GM23338 (cell line): ENCODE results near the gene KCNK1. TPM values are rescaled to one million over a fixed set of nuclear protein-coding genes. Genes with fewer than 3 reads are reported as not detected.

Experiments
- ATAC-seq: fragments of 200-7000 bp; cut with Tn5 transposase; 3 replicates; pipeline ENCODE4 v1.9.1; 2020
- DNase-seq: peaks from one replicate; pipeline ENCODE4 v3.0.0-alpha.2; 2015; ENCODE audit warnings: low spot score
- H2AFZ ChIP-seq: fragments of 200-600 bp; sonication (generic); 2 replicates; pipeline ENCODE4 v1.8.0; 2016; ENCODE audit warnings: antibody characterized with exemption, mild to moderate bottlenecking, moderate library complexity
- H3F3A ChIP-seq: fragments of 200-600 bp; sonication (generic); replicated peaks from 2 replicates; pipeline ENCODE4 v1.8.0; 2017; ENCODE audit warnings: antibody characterized with exemption, mixed run types, low read depth
- H3K27ac ChIP-seq: fragments of 200-600 bp; sonication (generic); 2 replicates; pipeline ENCODE4 v1.6.1; 2016; ENCODE audit warnings: low read depth
- H3K27me3 ChIP-seq: fragments of 200-600 bp; sonication (generic); 2 replicates; pipeline ENCODE4 v1.8.0; 2016; ENCODE audit warnings: mild to moderate bottlenecking, mixed run types, moderate library complexity; ENCODE audit not compliant: insufficient read depth
- H3K36me3 ChIP-seq: fragments of 200-600 bp; sonication (generic); 2 replicates; pipeline ENCODE4 v1.8.0; 2016; ENCODE audit warnings: mild to moderate bottlenecking; ENCODE audit not compliant: insufficient read depth
- H3K4me1 ChIP-seq: fragments of 200-600 bp; sonication (generic); 2 replicates; pipeline ENCODE4 v1.8.0; 2016; ENCODE audit warnings: mild to moderate bottlenecking, moderate library complexity; ENCODE audit not compliant: insufficient read depth
- H3K4me2 ChIP-seq: fragments of 200-600 bp; sonication (generic); 2 replicates; pipeline ENCODE4 v1.7.1; 2017; ENCODE audit warnings: mixed run types
- H3K4me3 ChIP-seq: fragments of 200-600 bp; sonication (generic); 2 replicates; pipeline ENCODE4 v1.6.1; 2016; ENCODE audit warnings: mixed run types
- H3K79me2 ChIP-seq: fragments of 200-600 bp; sonication (generic); replicated peaks from 2 replicates; pipeline ENCODE4 v1.8.0; 2017; ENCODE audit warnings: mild to moderate bottlenecking; ENCODE audit not compliant: insufficient read depth
- H3K9me2 ChIP-seq: fragments of 200-600 bp; sonication (generic); 2 replicates; pipeline ENCODE4 v1.8.0; 2017; ENCODE audit not compliant: insufficient read depth
- H4K20me1 ChIP-seq: fragments of 200-600 bp; sonication (generic); replicated peaks from 2 replicates; pipeline ENCODE4 v1.8.0; 2017; ENCODE audit warnings: mild to moderate bottlenecking; ENCODE audit not compliant: insufficient read depth
- H3K27ac Mint-ChIP-seq: 2 replicates; pipeline ENCODE4 v1.8.0; 2020; ENCODE audit warnings: inconsistent platforms, mild to moderate bottlenecking, moderate library complexity, mixed read lengths
- H3K27me3 Mint-ChIP-seq: 3 replicates; pipeline ENCODE4 v1.8.0; 2022; ENCODE audit warnings: low read depth, mild to moderate bottlenecking, moderate library complexity, mixed read lengths, inconsistent platforms; ENCODE audit not compliant: insufficient read depth, poor library complexity
- H3K36me3 Mint-ChIP-seq: 3 replicates; pipeline ENCODE4 v1.8.0; 2021; ENCODE audit warnings: low read depth, mild to moderate bottlenecking, inconsistent platforms, moderate library complexity, mixed read lengths
- H3K4me1 Mint-ChIP-seq: 3 replicates; pipeline ENCODE4 v1.8.0; 2020; ENCODE audit warnings: mild to moderate bottlenecking, inconsistent platforms, mixed read lengths
- H3K4me3 Mint-ChIP-seq: 3 replicates; pipeline ENCODE4 v1.8.0; 2021; ENCODE audit warnings: moderate library complexity, mild to moderate bottlenecking, inconsistent platforms, mixed read lengths
- H3K9me3 Mint-ChIP-seq: 3 replicates; pipeline ENCODE4 v1.8.0; 2020; ENCODE audit warnings: moderate library complexity, mild to moderate bottlenecking, inconsistent platforms, mixed read lengths
- CREB1 ChIP-seq: fragments of 250-450 bp; sonication (Bioruptor Pico); IDR thresholded peaks from 2 replicates; pipeline ENCODE4 v1.5.0; 2020; ENCODE audit warnings: low read depth, mild to moderate bottlenecking, moderate library complexity
- EZH2 ChIP-seq: fragments of 200-600 bp; sonication (generic); IDR thresholded peaks from one replicate; pipeline ENCODE4 v1.8.0; 2017; ENCODE audit warnings: antibody characterized with exemption, mild to moderate bottlenecking, low read depth; ENCODE audit not compliant: unreplicated experiment
- EZH2phosphoT487 ChIP-seq: fragments of 200-600 bp; sonication (generic); IDR thresholded peaks from one replicate; pipeline ENCODE4 v1.8.1; 2018; ENCODE audit warnings: antibody characterized with exemption; ENCODE audit not compliant: unreplicated experiment
- JUNB ChIP-seq: IDR thresholded peaks from one replicate; pipeline ENCODE4 v1.6.1; 2016; ENCODE audit warnings: antibody characterized with exemption; ENCODE audit not compliant: unreplicated experiment
- NANOG ChIP-seq: IDR thresholded peaks from 2 replicates; pipeline ENCODE4 v1.6.1; 2016; ENCODE audit warnings: antibody characterized with exemption, borderline replicate concordance
- STAT1 ChIP-seq: IDR thresholded peaks from one replicate; pipeline ENCODE4 v1.6.1; 2016; ENCODE audit warnings: antibody characterized with exemption; ENCODE audit not compliant: unreplicated experiment
- ZNF114 ChIP-seq: fragments of 250-450 bp; sonication (Bioruptor Pico); IDR thresholded peaks from 2 replicates; pipeline ENCODE4 v1.5.0; 2020; ENCODE audit warnings: mild to moderate bottlenecking, moderate library complexity
- polyA plus RNA-seq: library from polyadenylated mRNA; unstranded; fragments of >200 nt; fragmentation: Nextera tagmentation; extraction: Ambion mirVana; gene quantifications from 2 replicates; pipeline ENCODE4 v1.2.1, GENCODE V29; 2016
- total RNA-seq: library from RNA; depleted of rRNA; stranded (reverse); fragments of >200 nt; shearing (Covaris generic); gene quantifications from 2 replicates; pipeline ENCODE4 v1.2.3, GENCODE V29; 2014
- TF ChIP-seq, protein P1 (sequence below), 2 experiments: fragments of 200-600 bp in 1 of 2; sonication (generic) in 1 of 2; conservative IDR thresholded peaks; 2 replicates each; pipeline versions ENCODE4 v1.5.1 to v1.6.1; 2016 to 2017; ENCODE audit warnings: antibody characterized with exemption in 2 of 2, low read depth in 2 of 2, mild to moderate bottlenecking in 2 of 2, moderate library complexity in 1 of 2
- TF ChIP-seq, protein P2 (sequence below): fragments of 250-450 bp; sonication (Bioruptor Pico); IDR thresholded peaks from 2 replicates; pipeline ENCODE4 v1.5.0; 2020; ENCODE audit warnings: mild to moderate bottlenecking, moderate library complexity

KCNK1 gene
- total and polyA plus RNA-seq, 2 experiments from 2014 or later, result 10.1 to 12.7 TPM

GRCh38 chr1:233718057-233718456 lies 104.2 kb downstream of the KCNK1 start (continued):
- TF ChIP-seq ZNF114 (CRISPR knock-in tag), result no peak
- no peak for TF ChIP-seq EZH2phosphoT487
- TF ChIP-seq JUNB, result no peak
- TF ChIP-seq, protein P1, sequence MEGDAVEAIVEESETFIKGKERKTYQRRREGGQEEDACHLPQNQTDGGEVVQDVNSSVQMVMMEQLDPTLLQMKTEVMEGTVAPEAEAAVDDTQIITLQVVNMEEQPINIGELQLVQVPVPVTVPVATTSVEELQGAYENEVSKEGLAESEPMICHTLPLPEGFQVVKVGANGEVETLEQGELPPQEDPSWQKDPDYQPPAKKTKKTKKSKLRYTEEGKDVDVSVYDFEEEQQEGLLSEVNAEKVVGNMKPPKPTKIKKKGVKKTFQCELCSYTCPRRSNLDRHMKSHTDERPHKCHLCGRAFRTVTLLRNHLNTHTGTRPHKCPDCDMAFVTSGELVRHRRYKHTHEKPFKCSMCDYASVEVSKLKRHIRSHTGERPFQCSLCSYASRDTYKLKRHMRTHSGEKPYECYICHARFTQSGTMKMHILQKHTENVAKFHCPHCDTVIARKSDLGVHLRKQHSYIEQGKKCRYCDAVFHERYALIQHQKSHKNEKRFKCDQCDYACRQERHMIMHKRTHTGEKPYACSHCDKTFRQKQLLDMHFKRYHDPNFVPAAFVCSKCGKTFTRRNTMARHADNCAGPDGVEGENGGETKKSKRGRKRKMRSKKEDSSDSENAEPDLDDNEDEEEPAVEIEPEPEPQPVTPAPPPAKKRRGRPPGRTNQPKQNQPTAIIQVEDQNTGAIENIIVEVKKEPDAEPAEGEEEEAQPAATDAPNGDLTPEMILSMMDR (conservative IDR thresholded peaks at IDR 0.05; ENCODE audit: low read depth in 2 of 2), result no peak
- TF ChIP-seq CREB1, result no peak

GRCh38 chr1:233719655-233720341 lies 105.9 kb downstream of the KCNK1 start:
- no peaks in the 10 kb centered on the region for H3F3A ChIP-seq
- no peaks in the 10 kb centered on the region for H3K9me2 ChIP-seq
- ATAC-seq, result no peak

More at GRCh38 chr1:233719655-233720341, 105.9 kb downstream of the KCNK1 start:
- Histone ChIP-seq H3K36me3 (no peaks in the 10 kb centered on the region), H4K20me1 (no peaks in the 10 kb centered on the region), H3K4me3 (no peak overlapping the region), H3K27me3 (no peaks in the 10 kb centered on the region), H3K4me1 (no peaks in the 10 kb centered on the region), H3K4me2 (no peak overlapping the region), H2AFZ (no peak overlapping the region), H3K79me2 (no peaks in the 10 kb centered on the region), H3K27ac (no peak overlapping the region)
- Mint-ChIP-seq H3K4me1 (peaks cover 11% of the 10 kb centered on the region), H3K9me3 (0 out of 3 replicates have a peak, but pooled peaks cover 4% of the 10 kb centered on the region), H3K36me3 (no peaks in the 10 kb centered on the region), H3K27me3 (peaks cover 8% of the 10 kb centered on the region), H3K27ac (no peak overlapping the region), H3K4me3 (no peak overlapping the region)
- TF ChIP-seq NANOG, result no peak
- TF ChIP-seq EZH2, result no peak
- no peak for TF ChIP-seq ZNF114 (CRISPR knock-in tag)
- TF ChIP-seq, protein P2, sequence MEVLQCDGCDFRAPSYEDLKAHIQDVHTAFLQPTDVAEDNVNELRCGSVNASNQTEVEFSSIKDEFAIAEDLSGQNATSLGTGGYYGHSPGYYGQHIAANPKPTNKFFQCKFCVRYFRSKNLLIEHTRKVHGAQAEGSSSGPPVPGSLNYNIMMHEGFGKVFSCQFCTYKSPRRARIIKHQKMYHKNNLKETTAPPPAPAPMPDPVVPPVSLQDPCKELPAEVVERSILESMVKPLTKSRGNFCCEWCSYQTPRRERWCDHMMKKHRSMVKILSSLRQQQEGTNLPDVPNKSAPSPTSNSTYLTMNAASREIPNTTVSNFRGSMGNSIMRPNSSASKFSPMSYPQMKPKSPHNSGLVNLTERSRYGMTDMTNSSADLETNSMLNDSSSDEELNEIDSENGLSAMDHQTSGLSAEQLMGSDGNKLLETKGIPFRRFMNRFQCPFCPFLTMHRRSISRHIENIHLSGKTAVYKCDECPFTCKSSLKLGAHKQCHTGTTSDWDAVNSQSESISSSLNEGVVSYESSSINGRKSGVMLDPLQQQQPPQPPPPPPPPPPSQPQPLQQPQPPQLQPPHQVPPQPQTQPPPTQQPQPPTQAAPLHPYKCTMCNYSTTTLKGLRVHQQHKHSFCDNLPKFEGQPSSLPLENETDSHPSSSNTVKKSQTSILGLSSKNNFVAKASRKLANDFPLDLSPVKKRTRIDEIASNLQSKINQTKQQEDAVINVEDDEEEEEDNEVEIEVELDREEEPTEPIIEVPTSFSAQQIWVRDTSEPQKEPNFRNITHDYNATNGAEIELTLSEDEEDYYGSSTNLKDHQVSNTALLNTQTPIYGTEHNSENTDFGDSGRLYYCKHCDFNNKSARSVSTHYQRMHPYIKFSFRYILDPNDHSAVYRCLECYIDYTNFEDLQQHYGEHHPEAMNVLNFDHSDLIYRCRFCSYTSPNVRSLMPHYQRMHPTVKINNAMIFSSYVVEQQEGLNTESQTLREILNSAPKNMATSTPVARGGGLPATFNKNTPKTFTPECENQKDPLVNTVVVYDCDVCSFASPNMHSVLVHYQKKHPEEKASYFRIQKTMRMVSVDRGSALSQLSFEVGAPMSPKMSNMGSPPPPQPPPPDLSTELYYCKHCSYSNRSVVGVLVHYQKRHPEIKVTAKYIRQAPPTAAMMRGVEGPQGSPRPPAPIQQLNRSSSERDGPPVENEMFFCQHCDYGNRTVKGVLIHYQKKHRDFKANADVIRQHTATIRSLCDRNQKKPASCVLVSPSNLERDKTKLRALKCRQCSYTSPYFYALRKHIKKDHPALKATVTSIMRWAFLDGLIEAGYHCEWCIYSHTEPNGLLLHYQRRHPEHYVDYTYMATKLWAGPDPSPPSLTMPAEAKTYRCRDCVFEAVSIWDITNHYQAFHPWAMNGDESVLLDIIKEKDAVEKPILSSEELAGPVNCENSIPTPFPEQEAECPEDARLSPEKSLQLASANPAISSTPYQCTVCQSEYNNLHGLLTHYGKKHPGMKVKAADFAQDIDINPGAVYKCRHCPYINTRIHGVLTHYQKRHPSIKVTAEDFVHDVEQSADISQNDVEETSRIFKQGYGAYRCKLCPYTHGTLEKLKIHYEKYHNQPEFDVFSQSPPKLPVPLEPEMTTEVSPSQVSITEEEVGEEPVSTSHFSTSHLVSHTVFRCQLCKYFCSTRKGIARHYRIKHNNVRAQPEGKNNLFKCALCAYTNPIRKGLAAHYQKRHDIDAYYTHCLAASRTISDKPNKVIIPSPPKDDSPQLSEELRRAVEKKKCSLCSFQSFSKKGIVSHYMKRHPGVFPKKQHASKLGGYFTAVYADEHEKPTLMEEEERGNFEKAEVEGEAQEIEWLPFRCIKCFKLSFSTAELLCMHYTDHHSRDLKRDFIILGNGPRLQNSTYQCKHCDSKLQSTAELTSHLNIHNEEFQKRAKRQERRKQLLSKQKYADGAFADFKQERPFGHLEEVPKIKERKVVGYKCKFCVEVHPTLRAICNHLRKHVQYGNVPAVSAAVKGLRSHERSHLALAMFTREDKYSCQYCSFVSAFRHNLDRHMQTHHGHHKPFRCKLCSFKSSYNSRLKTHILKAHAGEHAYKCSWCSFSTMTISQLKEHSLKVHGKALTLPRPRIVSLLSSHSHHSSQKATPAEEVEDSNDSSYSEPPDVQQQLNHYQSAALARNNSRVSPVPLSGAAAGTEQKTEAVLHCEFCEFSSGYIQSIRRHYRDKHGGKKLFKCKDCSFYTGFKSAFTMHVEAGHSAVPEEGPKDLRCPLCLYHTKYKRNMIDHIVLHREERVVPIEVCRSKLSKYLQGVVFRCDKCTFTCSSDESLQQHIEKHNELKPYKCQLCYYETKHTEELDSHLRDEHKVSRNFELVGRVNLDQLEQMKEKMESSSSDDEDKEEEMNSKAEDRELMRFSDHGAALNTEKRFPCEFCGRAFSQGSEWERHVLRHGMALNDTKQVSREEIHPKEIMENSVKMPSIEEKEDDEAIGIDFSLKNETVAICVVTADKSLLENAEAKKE (CRISPR knock-in tag), result no peak
- no peak for TF ChIP-seq STAT1
- TF ChIP-seq CREB1, result no peak
- no peak for TF ChIP-seq EZH2phosphoT487
- TF ChIP-seq, protein P1 (conservative IDR thresholded peaks at IDR 0.05; ENCODE audit: low read depth in 2 of 2), result no peak
- DNase-seq, result no peak
